ENCODE measurements around the gene IL23R. TPM values are rescaled to one million over a fixed set of nuclear protein-coding genes. Genes with fewer than 3 reads are reported as not detected.

Gene IL23R
- polyA plus RNA-seq, 1 donor (not counting 4 experiments of a cell fraction or from before 2014, with no cell fraction given) = not detected

DNA sequence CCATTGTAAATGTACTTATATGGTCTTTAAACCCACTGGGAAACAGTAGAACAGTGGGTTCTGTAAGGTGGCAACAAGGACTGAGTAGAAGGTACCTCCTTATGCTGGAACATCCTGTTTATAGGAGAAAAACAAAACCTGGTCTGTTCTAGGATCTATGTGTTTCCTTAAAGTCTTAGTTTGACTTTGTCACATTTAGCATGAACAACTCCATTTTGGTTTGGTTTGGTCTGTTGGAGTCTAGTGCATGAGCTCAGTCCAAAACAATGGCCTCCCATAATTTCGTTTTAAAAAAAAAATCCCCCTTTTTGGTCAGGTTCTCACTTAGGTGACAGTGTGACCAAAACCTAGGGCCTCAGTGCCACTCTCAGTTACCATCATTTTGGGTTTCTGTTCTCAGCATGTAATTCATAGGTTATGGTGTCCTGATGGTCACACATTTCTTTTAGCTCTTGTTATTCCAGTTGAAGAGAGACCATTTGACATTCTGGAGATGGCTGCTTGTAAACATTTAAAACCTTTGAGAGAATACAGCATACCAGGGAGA lies 75.0 kb downstream of the IL23R start:
- no peaks in the 10 kb centered on the region for H3K4me1 ChIP-seq (ENCODE audit: control insufficient read depth, extremely low read depth, insufficient read depth, low read length)
- no peaks in the 10 kb centered on the region for H3K27me3 ChIP-seq (ENCODE audit: control insufficient read depth, extremely low read depth, insufficient read depth, low read length)
- no peaks in the 10 kb centered on the region for H3K9me3 ChIP-seq (ENCODE audit: control insufficient read depth, low read depth, low read length)
- H3K9ac ChIP-seq (ENCODE audit: control insufficient read depth, extremely low read depth, insufficient read depth, low read length) = no peak overlapping the region
- DNase-seq (ENCODE audit: low read depth, low spot score) (no peak), FAIRE-seq (no peak)
- no peaks in the 10 kb centered on the region for H3K79me2 ChIP-seq (ENCODE audit: control insufficient read depth, insufficient read depth, low read length)
- no peak overlapping the region for H2AFZ ChIP-seq (ENCODE audit: control insufficient read depth, low read length)
- no peaks in the 10 kb centered on the region for H4K20me1 ChIP-seq (ENCODE audit: control insufficient read depth, extremely low read depth, insufficient read depth, low read length)
- H3K36me3 ChIP-seq (ENCODE audit: control insufficient read depth in 2 of 2, extremely low read depth in 1 of 2, insufficient read depth in 2 of 2, low read length in 2 of 2) = no peaks in the 10 kb centered on the region
- no peak for TF ChIP-seq EZH2 (IDR thresholded peaks at IDR 0.05; ENCODE audit: low read length)
- TF ChIP-seq, protein P1, sequence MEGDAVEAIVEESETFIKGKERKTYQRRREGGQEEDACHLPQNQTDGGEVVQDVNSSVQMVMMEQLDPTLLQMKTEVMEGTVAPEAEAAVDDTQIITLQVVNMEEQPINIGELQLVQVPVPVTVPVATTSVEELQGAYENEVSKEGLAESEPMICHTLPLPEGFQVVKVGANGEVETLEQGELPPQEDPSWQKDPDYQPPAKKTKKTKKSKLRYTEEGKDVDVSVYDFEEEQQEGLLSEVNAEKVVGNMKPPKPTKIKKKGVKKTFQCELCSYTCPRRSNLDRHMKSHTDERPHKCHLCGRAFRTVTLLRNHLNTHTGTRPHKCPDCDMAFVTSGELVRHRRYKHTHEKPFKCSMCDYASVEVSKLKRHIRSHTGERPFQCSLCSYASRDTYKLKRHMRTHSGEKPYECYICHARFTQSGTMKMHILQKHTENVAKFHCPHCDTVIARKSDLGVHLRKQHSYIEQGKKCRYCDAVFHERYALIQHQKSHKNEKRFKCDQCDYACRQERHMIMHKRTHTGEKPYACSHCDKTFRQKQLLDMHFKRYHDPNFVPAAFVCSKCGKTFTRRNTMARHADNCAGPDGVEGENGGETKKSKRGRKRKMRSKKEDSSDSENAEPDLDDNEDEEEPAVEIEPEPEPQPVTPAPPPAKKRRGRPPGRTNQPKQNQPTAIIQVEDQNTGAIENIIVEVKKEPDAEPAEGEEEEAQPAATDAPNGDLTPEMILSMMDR (optimal IDR thresholded peaks at IDR 0.05 in 1 of 3, IDR thresholded peaks at IDR 0.05 in 1 of 3, conservative IDR thresholded peaks at IDR 0.05 in 1 of 3; ENCODE audit: extremely low read depth in 1 of 3, insufficient read depth in 2 of 3, low read length in 3 of 3) = no peak
- H3K27ac ChIP-seq (ENCODE audit: control insufficient read depth, insufficient read depth, low read length) = no peak overlapping the region
- no peak overlapping the region for H3K4me2 ChIP-seq (ENCODE audit: control insufficient read depth, extremely low read depth, insufficient read depth, low read depth, low read length)
- no peaks in the 10 kb centered on the region for H3K9me1 ChIP-seq (ENCODE audit: control insufficient read depth, extremely low read depth, insufficient read depth, low read length)
- dilution Hi-C loops (cut with MboI; ENCODE audit: extremely low pct_ligation_motif_present, low sequenced_read_pairs) = no loop called here
- no peak overlapping the region for H3K4me3 ChIP-seq (ENCODE audit: control insufficient read depth in 2 of 3, extremely low read depth in 1 of 3, insufficient read depth in 2 of 3, low read depth in 1 of 3, low read length in 3 of 3)

DNA sequence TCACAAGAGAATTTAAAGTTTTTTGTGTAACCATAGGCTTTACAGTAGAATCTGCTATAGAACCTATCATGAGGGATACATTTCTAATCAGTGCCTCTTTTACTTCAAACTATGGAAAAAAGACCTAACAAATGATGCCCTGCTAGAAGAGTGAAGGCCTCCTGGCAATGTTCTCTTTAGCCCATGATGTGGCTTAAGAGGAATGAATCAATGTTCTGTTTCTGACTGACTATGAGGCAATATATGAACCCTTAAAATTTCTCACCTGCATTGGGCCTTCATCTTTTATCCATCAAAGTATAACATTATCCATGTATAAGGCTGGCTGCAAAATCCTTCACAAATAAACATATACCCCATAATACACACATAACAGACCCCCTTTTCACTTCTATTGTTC lies 75.8 kb downstream of the IL23R start:
- no peaks in the 10 kb centered on the region for H3K9me1 ChIP-seq (ENCODE audit: control insufficient read depth, extremely low read depth, insufficient read depth, low read length)
- H3K36me3 ChIP-seq (ENCODE audit: control insufficient read depth in 2 of 2, extremely low read depth in 1 of 2, insufficient read depth in 2 of 2, low read length in 2 of 2) = no peaks in the 10 kb centered on the region
- no peak overlapping the region for H3K4me3 ChIP-seq (ENCODE audit: control insufficient read depth in 2 of 3, extremely low read depth in 1 of 3, insufficient read depth in 2 of 3, low read depth in 1 of 3, low read length in 3 of 3)
- H3K79me2 ChIP-seq (ENCODE audit: control insufficient read depth, insufficient read depth, low read length) = no peaks in the 10 kb centered on the region
- no peaks in the 10 kb centered on the region for H3K27me3 ChIP-seq (ENCODE audit: control insufficient read depth, extremely low read depth, insufficient read depth, low read length)
- no peak for FAIRE-seq
- dilution Hi-C loops (cut with MboI; ENCODE audit: extremely low pct_ligation_motif_present, low sequenced_read_pairs) = no loop called here
- no peak for TF ChIP-seq EZH2 (IDR thresholded peaks at IDR 0.05; ENCODE audit: low read length)
- TF ChIP-seq, protein P1 (optimal IDR thresholded peaks at IDR 0.05 in 1 of 3, IDR thresholded peaks at IDR 0.05 in 1 of 3, conservative IDR thresholded peaks at IDR 0.05 in 1 of 3; ENCODE audit: extremely low read depth in 1 of 3, insufficient read depth in 2 of 3, low read length in 3 of 3) = no peak
- H4K20me1 ChIP-seq (ENCODE audit: control insufficient read depth, extremely low read depth, insufficient read depth, low read length) = no peaks in the 10 kb centered on the region
- H3K4me1 ChIP-seq (ENCODE audit: control insufficient read depth, extremely low read depth, insufficient read depth, low read length) = no peaks in the 10 kb centered on the region
- no peak overlapping the region for H3K27ac ChIP-seq (ENCODE audit: control insufficient read depth, insufficient read depth, low read length)
- H3K9ac ChIP-seq (ENCODE audit: control insufficient read depth, extremely low read depth, insufficient read depth, low read length) = no peak overlapping the region
- H2AFZ ChIP-seq (ENCODE audit: control insufficient read depth, low read length) = no peak overlapping the region
- no peaks in the 10 kb centered on the region for H3K9me3 ChIP-seq (ENCODE audit: control insufficient read depth, low read depth, low read length)
- no peak overlapping the region for H3K4me2 ChIP-seq (ENCODE audit: control insufficient read depth, extremely low read depth, insufficient read depth, low read depth, low read length)
- no peak for DNase-seq (ENCODE audit: low read depth, low spot score)
